ENCODE data around the gene ZNF813. TPM values are rescaled to one million over a fixed set of nuclear protein-coding genes. Genes with fewer than 3 reads are reported as not detected.

Gene ZNF813
- total and polyA plus RNA-seq, 2 experiments from 2014 or later = 6.4 to 29.3 TPM

GRCh38 chr19:53509845-53510244 is 42.3 kb downstream of the ZNF813 start:
- H3K4me1 Mint-ChIP-seq = peaks cover 15% of the 10 kb centered on the region
- H3K27ac Mint-ChIP-seq = no peak overlapping the region
- H3K27me3 Mint-ChIP-seq (ENCODE audit: insufficient read depth, low read depth, poor library complexity) = peaks cover 15% of the 10 kb centered on the region

More at GRCh38 chr19:53509845-53510244, 42.3 kb downstream of the ZNF813 start:
- Histone ChIP-seq H3K27me3 (ENCODE audit: insufficient read depth) (no peaks in the 10 kb centered on the region), H3K27ac (ENCODE audit: low read depth) (no peak overlapping the region), H3K4me2 (no peak overlapping the region), H4K20me1 (replicated peaks; ENCODE audit: insufficient read depth) (peaks cover 4% of the 10 kb centered on the region; the same call in 1 of the 2 replicates), H3K4me3 (no peak overlapping the region), H3F3A (replicated peaks; ENCODE audit: low read depth) (peaks cover 9% of the 10 kb centered on the region), H3K36me3 (ENCODE audit: insufficient read depth) (no peaks in the 10 kb centered on the region), H3K4me1 (ENCODE audit: insufficient read depth) (peaks cover 9% of the 10 kb centered on the region; the same call in 1 of the 2 replicates), H3K9me2 (ENCODE audit: insufficient read depth) (no peaks in the 10 kb centered on the region), H3K79me2 (replicated peaks; ENCODE audit: insufficient read depth) (no peaks in the 10 kb centered on the region), H2AFZ (no peak overlapping the region)
- no peak for TF ChIP-seq EZH2phosphoT487 (IDR thresholded peaks at IDR 0.05; ENCODE audit: unreplicated experiment)
- TF ChIP-seq ZNF114 (CRISPR knock-in tag; IDR thresholded peaks at IDR 0.05) = no peak
- no peak for TF ChIP-seq CREB1 (CRISPR knock-in tag; IDR thresholded peaks at IDR 0.05; ENCODE audit: low read depth)
- TF ChIP-seq STAT1 (IDR thresholded peaks at IDR 0.05; ENCODE audit: unreplicated experiment) = no peak
- no peak for TF ChIP-seq POLR2AphosphoS5 (IDR thresholded peaks at IDR 0.05; ENCODE audit: low read depth)
- TF ChIP-seq, protein P1, sequence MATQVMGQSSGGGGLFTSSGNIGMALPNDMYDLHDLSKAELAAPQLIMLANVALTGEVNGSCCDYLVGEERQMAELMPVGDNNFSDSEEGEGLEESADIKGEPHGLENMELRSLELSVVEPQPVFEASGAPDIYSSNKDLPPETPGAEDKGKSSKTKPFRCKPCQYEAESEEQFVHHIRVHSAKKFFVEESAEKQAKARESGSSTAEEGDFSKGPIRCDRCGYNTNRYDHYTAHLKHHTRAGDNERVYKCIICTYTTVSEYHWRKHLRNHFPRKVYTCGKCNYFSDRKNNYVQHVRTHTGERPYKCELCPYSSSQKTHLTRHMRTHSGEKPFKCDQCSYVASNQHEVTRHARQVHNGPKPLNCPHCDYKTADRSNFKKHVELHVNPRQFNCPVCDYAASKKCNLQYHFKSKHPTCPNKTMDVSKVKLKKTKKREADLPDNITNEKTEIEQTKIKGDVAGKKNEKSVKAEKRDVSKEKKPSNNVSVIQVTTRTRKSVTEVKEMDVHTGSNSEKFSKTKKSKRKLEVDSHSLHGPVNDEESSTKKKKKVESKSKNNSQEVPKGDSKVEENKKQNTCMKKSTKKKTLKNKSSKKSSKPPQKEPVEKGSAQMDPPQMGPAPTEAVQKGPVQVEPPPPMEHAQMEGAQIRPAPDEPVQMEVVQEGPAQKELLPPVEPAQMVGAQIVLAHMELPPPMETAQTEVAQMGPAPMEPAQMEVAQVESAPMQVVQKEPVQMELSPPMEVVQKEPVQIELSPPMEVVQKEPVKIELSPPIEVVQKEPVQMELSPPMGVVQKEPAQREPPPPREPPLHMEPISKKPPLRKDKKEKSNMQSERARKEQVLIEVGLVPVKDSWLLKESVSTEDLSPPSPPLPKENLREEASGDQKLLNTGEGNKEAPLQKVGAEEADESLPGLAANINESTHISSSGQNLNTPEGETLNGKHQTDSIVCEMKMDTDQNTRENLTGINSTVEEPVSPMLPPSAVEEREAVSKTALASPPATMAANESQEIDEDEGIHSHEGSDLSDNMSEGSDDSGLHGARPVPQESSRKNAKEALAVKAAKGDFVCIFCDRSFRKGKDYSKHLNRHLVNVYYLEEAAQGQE (IDR thresholded peaks at IDR 0.05; ENCODE audit: unreplicated experiment) = no peak
- no peak for TF ChIP-seq ZNF462 (CRISPR knock-in tag; IDR thresholded peaks at IDR 0.05)
- TF ChIP-seq EZH2 (IDR thresholded peaks at IDR 0.05; ENCODE audit: low read depth, unreplicated experiment) = no peak
- TF ChIP-seq JUNB (IDR thresholded peaks at IDR 0.05; ENCODE audit: unreplicated experiment) = no peak
- TF ChIP-seq, protein P2, sequence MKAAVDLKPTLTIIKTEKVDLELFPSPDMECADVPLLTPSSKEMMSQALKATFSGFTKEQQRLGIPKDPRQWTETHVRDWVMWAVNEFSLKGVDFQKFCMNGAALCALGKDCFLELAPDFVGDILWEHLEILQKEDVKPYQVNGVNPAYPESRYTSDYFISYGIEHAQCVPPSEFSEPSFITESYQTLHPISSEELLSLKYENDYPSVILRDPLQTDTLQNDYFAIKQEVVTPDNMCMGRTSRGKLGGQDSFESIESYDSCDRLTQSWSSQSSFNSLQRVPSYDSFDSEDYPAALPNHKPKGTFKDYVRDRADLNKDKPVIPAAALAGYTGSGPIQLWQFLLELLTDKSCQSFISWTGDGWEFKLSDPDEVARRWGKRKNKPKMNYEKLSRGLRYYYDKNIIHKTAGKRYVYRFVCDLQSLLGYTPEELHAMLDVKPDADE (IDR thresholded peaks at IDR 0.05) = no peak
- TF ChIP-seq NANOG (IDR thresholded peaks at IDR 0.05; ENCODE audit: borderline replicate concordance) = no peak
- TF ChIP-seq ZNF331 (CRISPR knock-in tag; IDR thresholded peaks at IDR 0.05; ENCODE audit: low read depth) = no peak
- TF ChIP-seq CTCF (conservative IDR thresholded peaks at IDR 0.05; ENCODE audit: low read depth in 2 of 2) = no peak
- ATAC-seq (no peak), DNase-seq (ENCODE audit: low spot score) (no peak)
- H3K36me3 Mint-ChIP-seq (ENCODE audit: low read depth) = no peaks in the 10 kb centered on the region; the same call in 2 of the 3 replicates
- no peaks in the 10 kb centered on the region for H3K9me3 Mint-ChIP-seq
- no peak overlapping the region for H3K4me3 Mint-ChIP-seq

All from GM23338 (cell line).